Suprapubic skin (tissue), 4 donors: Measurements from ENCODE around the gene CABP4. TPM values are rescaled to one million over a fixed set of nuclear protein-coding genes. Genes with fewer than 3 reads are reported as not detected.

Source experiments
- DNase-seq, 2 donors: peaks; one replicate each; pipeline ENCODE4 v3.0.0-alpha.2; 2019; ENCODE audit warnings: low spot score in 2 of 2
- H3K27ac ChIP-seq: fragments of 200-600 bp; sonication (generic); one replicate; pipeline ENCODE4 v1.5.1; 2019
- H3K27me3 ChIP-seq: fragments of 200-600 bp; sonication (generic); one replicate; pipeline ENCODE4 v1.5.1; 2019
- H3K36me3 ChIP-seq: fragments of 200-600 bp; sonication (generic); one replicate; pipeline ENCODE4 v1.5.1; 2019
- H3K4me1 ChIP-seq: fragments of 200-600 bp; sonication (generic); one replicate; pipeline ENCODE4 v1.5.1; 2019
- H3K4me3 ChIP-seq: fragments of 200-600 bp; sonication (generic); one replicate; pipeline ENCODE4 v1.5.1; 2019; ENCODE audit warnings: mild to moderate bottlenecking
- H3K9me3 ChIP-seq: fragments of 200-600 bp; sonication (generic); one replicate; pipeline ENCODE4 v1.5.1; 2019
- EP300 ChIP-seq: sonication (generic); formaldehyde crosslinking; IDR thresholded peaks from one replicate; pipeline ENCODE4 v1.6.1; 2017; ENCODE audit warnings: antibody characterized with exemption
- POLR2A ChIP-seq, 2 donors: fragments of 450-650 bp; IDR thresholded peaks; one replicate each; pipeline ENCODE4 v1.6.1; 2017; ENCODE audit warnings: antibody characterized with exemption in 2 of 2, mild to moderate bottlenecking in 2 of 2, moderate library complexity in 2 of 2
- POLR2AphosphoS5 ChIP-seq, 3 donors: sonication (generic); formaldehyde crosslinking; IDR thresholded peaks; one replicate each; pipeline ENCODE4 v1.6.1; 2017; ENCODE audit warnings: antibody characterized with exemption in 3 of 3
- WGBS: methylation state at CpG from one replicate; pipeline ENCODE4 v1.1.5; 2018; 5-methylcytosine and 5-hydroxymethylcytosine counted together
- total RNA-seq, 4 donors: library from RNA; depleted of rRNA; stranded (reverse); fragments of >200 nt; gene quantifications; one replicate each; pipeline ENCODE4 v1.1.0, GENCODE V29; 2016
- TF ChIP-seq, protein P1 (sequence below), 2 donors: fragments of 200-600 bp in 1 of 2; fragments of 450-650 bp in 1 of 2; sonication (generic) in 1 of 2; IDR thresholded peaks; one replicate each; pipeline ENCODE4 v1.5.1; 2016 to 2019; ENCODE audit warnings: antibody characterized with exemption in 2 of 2, mild to moderate bottlenecking in 1 of 2, moderate library complexity in 1 of 2

Gene CABP4
- total RNA-seq, 4 donors from 2014 or later: 0.38 to 2.5 (median 0.72) TPM; not detected in 1

DNA sequence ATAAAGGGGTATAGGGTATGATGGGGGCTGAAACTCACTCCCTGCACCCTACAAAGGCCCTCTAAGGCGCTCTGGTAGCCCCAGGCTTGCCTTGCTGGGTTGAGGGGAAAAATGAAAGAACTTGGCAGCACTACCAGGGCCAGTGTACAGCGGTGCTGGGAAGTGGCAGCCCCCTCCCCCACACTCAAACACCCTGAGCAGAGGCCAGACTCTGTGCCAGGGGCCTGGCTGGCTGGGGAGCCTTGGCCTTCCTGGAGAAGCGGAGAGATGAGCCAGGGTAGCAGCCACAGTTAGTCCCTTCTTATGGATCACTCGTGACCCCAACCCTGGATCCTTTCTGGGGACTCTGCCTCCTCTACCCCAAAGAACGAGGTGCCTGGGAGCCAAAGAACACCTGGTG, 11.2 kb downstream of the CABP4 start:
- DNase-seq: no peak
- Histone ChIP-seq H3K4me1 (peaks cover 61% of the 10 kb centered on the region), H3K9me3 (no peaks in the 10 kb centered on the region), H3K4me3 (no peak overlapping the region), H3K27me3 (no peaks in the 10 kb centered on the region), H3K36me3 (no peaks in the 10 kb centered on the region), H3K27ac (peak overlapping the region; percentile 86)
- TF ChIP-seq EP300 (no peak), POLR2AphosphoS5 (IDR thresholded peaks at IDR 0.05) (no peak), POLR2A (IDR thresholded peaks at IDR 0.05) (no peak)
- TF ChIP-seq, protein P1, sequence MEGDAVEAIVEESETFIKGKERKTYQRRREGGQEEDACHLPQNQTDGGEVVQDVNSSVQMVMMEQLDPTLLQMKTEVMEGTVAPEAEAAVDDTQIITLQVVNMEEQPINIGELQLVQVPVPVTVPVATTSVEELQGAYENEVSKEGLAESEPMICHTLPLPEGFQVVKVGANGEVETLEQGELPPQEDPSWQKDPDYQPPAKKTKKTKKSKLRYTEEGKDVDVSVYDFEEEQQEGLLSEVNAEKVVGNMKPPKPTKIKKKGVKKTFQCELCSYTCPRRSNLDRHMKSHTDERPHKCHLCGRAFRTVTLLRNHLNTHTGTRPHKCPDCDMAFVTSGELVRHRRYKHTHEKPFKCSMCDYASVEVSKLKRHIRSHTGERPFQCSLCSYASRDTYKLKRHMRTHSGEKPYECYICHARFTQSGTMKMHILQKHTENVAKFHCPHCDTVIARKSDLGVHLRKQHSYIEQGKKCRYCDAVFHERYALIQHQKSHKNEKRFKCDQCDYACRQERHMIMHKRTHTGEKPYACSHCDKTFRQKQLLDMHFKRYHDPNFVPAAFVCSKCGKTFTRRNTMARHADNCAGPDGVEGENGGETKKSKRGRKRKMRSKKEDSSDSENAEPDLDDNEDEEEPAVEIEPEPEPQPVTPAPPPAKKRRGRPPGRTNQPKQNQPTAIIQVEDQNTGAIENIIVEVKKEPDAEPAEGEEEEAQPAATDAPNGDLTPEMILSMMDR (IDR thresholded peaks at IDR 0.05): no peak
- 77% methylated on average over 4 of the region's 5 CpGs for WGBS

DNA sequence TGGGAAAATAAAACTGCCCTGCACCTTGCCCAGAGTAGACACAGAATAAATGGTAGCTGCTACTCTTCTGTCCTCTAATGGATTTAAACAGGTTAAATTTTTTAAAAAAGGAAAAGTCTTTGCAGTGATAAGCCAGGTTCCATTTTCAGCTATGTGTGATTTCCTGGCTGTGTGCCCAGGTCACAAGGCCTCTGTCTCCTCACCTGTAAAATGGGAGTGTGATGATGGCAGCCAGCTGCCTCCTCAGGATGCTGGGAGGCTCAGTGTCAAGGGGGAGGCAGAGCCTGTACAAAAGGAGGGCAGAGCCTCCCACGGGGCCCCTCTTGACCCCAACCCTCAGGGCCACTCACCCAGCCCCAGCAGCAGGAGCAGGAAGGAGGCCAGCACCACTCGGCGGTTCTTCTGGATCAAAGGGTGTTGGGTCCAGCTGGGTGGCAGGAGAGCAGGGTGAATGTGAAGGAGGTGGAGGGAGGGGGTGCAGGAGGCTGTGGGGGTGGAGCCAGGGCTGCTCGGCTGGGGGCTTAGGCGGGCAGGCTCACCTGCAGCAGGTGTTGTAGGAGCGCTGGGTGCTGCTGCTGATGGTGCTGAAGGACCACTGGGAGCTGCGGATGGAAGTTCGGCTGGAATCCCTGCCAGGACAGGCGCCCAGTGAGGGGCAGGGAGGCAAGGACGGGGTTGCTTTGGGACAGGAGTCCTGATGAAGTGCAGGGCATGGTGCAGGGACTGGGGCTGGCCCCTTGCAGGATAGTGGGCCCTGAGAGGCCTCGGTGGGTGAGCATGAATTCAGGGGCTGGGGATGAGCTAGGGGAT, 12.0 kb downstream of the CABP4 start:
- peaks cover 61% of the 10 kb centered on the region for H3K4me1 ChIP-seq
- H3K36me3 ChIP-seq: no peaks in the 10 kb centered on the region
- no peak for DNase-seq
- H3K4me3 ChIP-seq: peak overlapping the region; percentile 96
- WGBS: 50% methylated on average over 10 of the region's 11 CpGs
- peak overlapping the region; percentile 96 for H3K27ac ChIP-seq
- no peaks in the 10 kb centered on the region for H3K9me3 ChIP-seq
- no peak for TF ChIP-seq POLR2AphosphoS5 (IDR thresholded peaks at IDR 0.05)
- no peak for TF ChIP-seq POLR2A (IDR thresholded peaks at IDR 0.05)
- TF ChIP-seq EP300: no peak
- TF ChIP-seq, protein P1 (IDR thresholded peaks at IDR 0.05): no peak
- no peaks in the 10 kb centered on the region for H3K27me3 ChIP-seq

DNA sequence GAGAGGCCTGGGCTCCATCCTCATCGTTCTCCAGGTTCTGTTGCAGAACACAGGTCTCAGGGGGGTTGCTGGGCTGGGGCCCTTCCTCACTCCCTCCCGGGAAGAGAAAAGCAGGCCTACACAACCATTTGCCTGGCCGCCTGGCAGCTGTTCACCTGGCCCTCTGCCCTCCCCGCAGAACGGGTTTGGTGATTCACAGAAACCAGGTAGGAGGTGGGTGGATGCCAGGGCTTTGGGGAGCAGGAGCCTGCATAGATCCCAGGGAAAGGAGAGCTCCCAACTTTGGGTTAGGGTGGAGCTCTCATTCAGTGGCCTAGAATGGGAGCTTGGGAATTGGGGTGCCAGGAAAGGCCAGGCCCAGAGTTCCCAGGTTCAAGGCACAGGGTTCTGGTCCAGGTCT, 12.9 kb downstream of the CABP4 start:
- WGBS: no CpG with 5 or more reads among the region's 5 CpGs
- no peaks in the 10 kb centered on the region for H3K27me3 ChIP-seq
- DNase-seq: peak in 1 of 2 donors; percentile 90
- H3K4me1 ChIP-seq: peaks cover 58% of the 10 kb centered on the region
- H3K4me3 ChIP-seq: peak overlapping the region; percentile 96
- TF ChIP-seq, protein P1 (IDR thresholded peaks at IDR 0.05): no peak
- peak in 2 of 3 donors; percentile 23 to 27 for TF ChIP-seq POLR2AphosphoS5 (IDR thresholded peaks at IDR 0.05)
- no peak for TF ChIP-seq EP300
- TF ChIP-seq POLR2A (IDR thresholded peaks at IDR 0.05): no peak
- H3K9me3 ChIP-seq: no peaks in the 10 kb centered on the region
- H3K27ac ChIP-seq: peak overlapping the region; percentile 96
- H3K36me3 ChIP-seq: no peaks in the 10 kb centered on the region

DNA sequence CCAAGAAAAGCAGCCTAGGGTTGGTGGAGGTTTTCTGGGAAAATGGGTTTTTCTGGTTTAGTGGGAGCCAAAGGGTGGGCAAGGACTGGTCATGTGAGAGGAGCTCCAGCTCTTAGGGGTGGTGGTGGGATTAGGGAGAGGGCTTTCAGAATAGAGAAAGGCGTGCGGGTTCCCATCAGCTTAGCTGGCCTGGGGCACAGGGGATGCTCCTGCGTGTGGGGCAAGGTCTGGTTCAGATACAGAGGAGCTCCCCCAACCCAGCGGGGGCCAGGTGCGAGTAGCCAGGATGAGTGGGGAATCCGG, 13.3 kb downstream of the CABP4 start:
- TF ChIP-seq POLR2AphosphoS5 (IDR thresholded peaks at IDR 0.05) (no peak), EP300 (no peak), POLR2A (IDR thresholded peaks at IDR 0.05) (no peak)
- TF ChIP-seq, protein P1 (IDR thresholded peaks at IDR 0.05): no peak
- Histone ChIP-seq H3K27ac (peak overlapping the region; percentile 96), H3K27me3 (no peaks in the 10 kb centered on the region), H3K4me1 (peaks cover 55% of the 10 kb centered on the region), H3K36me3 (no peaks in the 10 kb centered on the region), H3K9me3 (no peaks in the 10 kb centered on the region), H3K4me3 (peak overlapping the region; percentile 96)
- WGBS: 2% methylated on average over 6 of the region's 6 CpGs
- no peak for DNase-seq

DNA sequence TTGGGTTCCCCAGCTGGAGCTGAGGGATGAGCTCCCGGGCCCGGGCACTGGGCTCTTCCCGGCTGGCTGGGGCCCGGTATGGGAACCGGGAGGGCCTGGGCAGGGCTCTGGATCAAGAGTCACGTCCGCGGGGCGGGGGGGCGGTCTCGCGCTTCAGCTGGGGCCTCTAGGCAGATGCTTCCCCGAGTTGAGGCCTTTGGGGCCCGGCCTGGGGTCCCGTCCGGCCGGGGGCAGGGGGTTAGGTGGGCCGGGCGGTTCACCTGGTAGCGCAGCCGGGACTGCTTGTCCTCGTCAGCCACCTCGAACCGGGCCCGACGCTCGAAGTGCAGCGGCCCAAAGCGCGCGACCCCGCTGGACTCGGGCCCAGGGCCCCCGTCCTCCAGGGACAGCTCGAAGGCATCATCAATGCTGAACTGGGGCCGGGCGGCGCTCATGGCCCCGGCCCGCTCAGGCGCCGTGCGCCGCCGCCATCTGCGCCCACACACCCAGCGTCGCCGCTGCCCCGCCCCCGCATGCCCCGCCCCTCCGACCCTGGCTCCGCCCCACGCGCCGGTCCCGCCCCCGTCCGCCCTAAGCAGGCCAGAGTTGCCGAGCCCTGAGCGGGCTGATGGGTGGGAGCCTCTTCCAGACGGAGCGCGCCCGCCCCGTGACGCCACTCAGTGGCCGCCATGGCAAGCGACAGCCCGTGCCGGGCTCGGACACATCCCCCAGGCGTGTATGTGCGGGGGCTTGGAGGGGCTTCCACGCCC, 13.8 kb downstream of the CABP4 start, which contains the start of gene TMEM134:
TMEM134 (minus strand) TSS at position 493 of the 749 bp plus-strand sequence; CDS start at position 434, 59 bp downstream.
- WGBS: 2% methylated on average over 40 of the region's 76 CpGs
- DNase-seq: peak; percentile 95 to 96
- peak in 1 of 2 donors; percentile 53 for TF ChIP-seq POLR2A (IDR thresholded peaks at IDR 0.05)
- peak in 2 of 3 donors; percentile 64 to 83 for TF ChIP-seq POLR2AphosphoS5 (IDR thresholded peaks at IDR 0.05)
- TF ChIP-seq EP300: no peak
- TF ChIP-seq, protein P1 (IDR thresholded peaks at IDR 0.05): peak in 1 of 2 donors; percentile 45
- Histone ChIP-seq H3K4me3 (peak within 1 kb of the TSS; percentile 96), H3K4me1 (peaks cover 49% of the 10 kb centered on the region), H3K9me3 (no peaks in the 10 kb centered on the region), H3K27me3 (no peaks in the 10 kb centered on the region), H3K27ac (peak within 1 kb of the TSS; percentile 96), H3K36me3 (no peaks in the 10 kb centered on the region)
